Choroid plexus epithelial cell (primary cell): ENCODE results near the gene ETV3.

Experiments
- DNase-seq: peaks from one replicate; pipeline ENCODE4 v3.0.0-alpha.2; 2010; ENCODE audit warnings: low read depth
- H3K4me3 ChIP-seq: 2 replicates; pipeline ENCODE4 v1.5.1; 2011; ENCODE audit warnings: low read depth, mild to moderate bottlenecking, control low read depth, low read length, moderate library complexity
- TF ChIP-seq, protein P1 (sequence below): conservative IDR thresholded peaks from 2 replicates; pipeline ENCODE4 v1.5.1; 2011; ENCODE audit warnings: low read depth, mild to moderate bottlenecking, control low read depth, inconsistent platforms, low read length, moderate library complexity

ETV3 gene

DNA sequence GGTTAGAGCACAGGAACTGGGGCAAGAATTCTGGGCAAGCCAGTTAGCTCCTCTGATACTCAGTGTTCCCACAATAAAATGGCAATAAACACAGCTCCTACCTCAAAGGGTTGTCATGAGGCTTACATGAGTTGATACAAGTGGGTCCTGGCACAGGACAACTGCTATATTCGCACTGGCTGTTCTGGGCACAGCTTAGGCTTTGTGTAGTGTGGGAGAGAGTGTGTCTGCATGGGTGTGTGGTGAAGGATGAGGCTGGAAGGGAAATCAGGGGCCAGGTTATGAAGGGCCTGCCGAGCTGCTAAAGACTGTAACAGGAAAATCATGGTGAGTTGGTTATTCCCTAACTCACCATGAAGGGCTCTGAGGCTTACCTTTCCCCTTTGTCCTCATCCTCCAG is 18.7 kb downstream of the ETV3 start:
- H3K4me3 ChIP-seq, result no peak overlapping the region
- TF ChIP-seq, protein P1, sequence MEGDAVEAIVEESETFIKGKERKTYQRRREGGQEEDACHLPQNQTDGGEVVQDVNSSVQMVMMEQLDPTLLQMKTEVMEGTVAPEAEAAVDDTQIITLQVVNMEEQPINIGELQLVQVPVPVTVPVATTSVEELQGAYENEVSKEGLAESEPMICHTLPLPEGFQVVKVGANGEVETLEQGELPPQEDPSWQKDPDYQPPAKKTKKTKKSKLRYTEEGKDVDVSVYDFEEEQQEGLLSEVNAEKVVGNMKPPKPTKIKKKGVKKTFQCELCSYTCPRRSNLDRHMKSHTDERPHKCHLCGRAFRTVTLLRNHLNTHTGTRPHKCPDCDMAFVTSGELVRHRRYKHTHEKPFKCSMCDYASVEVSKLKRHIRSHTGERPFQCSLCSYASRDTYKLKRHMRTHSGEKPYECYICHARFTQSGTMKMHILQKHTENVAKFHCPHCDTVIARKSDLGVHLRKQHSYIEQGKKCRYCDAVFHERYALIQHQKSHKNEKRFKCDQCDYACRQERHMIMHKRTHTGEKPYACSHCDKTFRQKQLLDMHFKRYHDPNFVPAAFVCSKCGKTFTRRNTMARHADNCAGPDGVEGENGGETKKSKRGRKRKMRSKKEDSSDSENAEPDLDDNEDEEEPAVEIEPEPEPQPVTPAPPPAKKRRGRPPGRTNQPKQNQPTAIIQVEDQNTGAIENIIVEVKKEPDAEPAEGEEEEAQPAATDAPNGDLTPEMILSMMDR, result no peak
- no peak for DNase-seq

DNA sequence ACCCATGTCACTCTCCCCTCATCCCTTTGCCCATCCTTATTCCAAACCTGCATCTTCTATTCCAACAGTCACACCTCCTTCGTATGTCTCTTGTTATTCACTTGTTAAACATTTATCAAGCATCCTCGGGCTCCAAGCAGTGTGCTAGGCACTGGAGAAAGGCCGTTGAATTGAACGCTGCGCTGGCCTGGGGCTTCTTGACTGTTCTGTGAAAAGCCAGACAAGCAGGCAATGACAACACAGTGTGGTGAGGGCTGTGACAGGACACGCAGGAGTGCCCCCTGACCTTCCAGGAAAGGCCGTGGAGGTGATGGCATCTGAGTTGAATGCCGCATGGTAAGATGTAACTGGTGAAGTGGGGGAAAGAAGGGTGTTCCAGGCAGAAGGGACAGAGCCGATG is 19.2 kb downstream of the ETV3 start:
- DNase-seq, result no peak
- TF ChIP-seq, protein P1, result no peak
- H3K4me3 ChIP-seq, result no peak overlapping the region

GRCh38 chr1:157117527-157118057 is 20.6 kb downstream of the ETV3 start:
- TF ChIP-seq, protein P1, result no peak
- DNase-seq, result no peak
- H3K4me3 ChIP-seq, result no peak overlapping the region

- no peak for DNase-seq
- TF ChIP-seq, protein P1, result no peak
- no peak overlapping the region for H3K4me3 ChIP-seq
Measured at GRCh38 chr1:157116737-157117103, 21.5 kb downstream of the ETV3 start.

GRCh38 chr1:157115851-157116736 is 22.1 kb downstream of the ETV3 start:
- H3K4me3 ChIP-seq, result no peak overlapping the region
- TF ChIP-seq, protein P1, result no peak
- no peak for DNase-seq

GRCh38 chr1:157115429-157115838 is 22.8 kb downstream of the ETV3 start:
- TF ChIP-seq, protein P1, result no peak
- no peak overlapping the region for H3K4me3 ChIP-seq
- DNase-seq, result no peak
